HG03066 (cell line): Measurements from ENCODE around the gene PILRA.
"Not testable (repeated sequence)": the region's sequence is repeated elsewhere in the genome, so short reads cannot be mapped to it uniquely, and the experiment has no call there.

Experiments
- ATAC-seq: cut with Tn5 transposase; IDR thresholded peaks from one replicate; pipeline ENCODE4 v1.9.1; 2021; ENCODE audit warnings: low read depth; ENCODE audit not compliant: unreplicated experiment

Gene PILRA

GRCh38 chr7:100432621-100433275, 59.5 kb downstream of the PILRA start:
- no peak for ATAC-seq

GRCh38 chr7:100433276-100433591, 59.9 kb downstream of the PILRA start:
- no peak for ATAC-seq

GRCh38 chr7:100433592-100434296, 60.5 kb downstream of the PILRA start:
- no peak for ATAC-seq

GRCh38 chr7:100434297-100435144, 61.2 kb downstream of the PILRA start:
- ATAC-seq, result no peak

- peak; percentile 30 for ATAC-seq
Measured at GRCh38 chr7:100435401-100436304, 62.4 kb downstream of the PILRA start.

GRCh38 chr7:100437150-100438100, 64.1 kb downstream of the PILRA start:
- no peak for ATAC-seq

- no peak for ATAC-seq
Measured at GRCh38 chr7:100438172-100438571, 64.9 kb downstream of the PILRA start.

GRCh38 chr7:100438731-100439130, 65.4 kb downstream of the PILRA start:
- ATAC-seq, result not testable (repeated sequence)

GRCh38 chr7:100439244-100439643, 66.0 kb downstream of the PILRA start:
- ATAC-seq, result not testable (repeated sequence)

- no peak for ATAC-seq
Measured at GRCh38 chr7:100441641-100442535, 68.6 kb downstream of the PILRA start.

- no peak for ATAC-seq
Measured at GRCh38 chr7:100443096-100443840, 70.0 kb downstream of the PILRA start.

GRCh38 chr7:100444311-100445278, 71.3 kb downstream of the PILRA start:
- no peak for ATAC-seq

GRCh38 chr7:100446040-100446439, 72.8 kb downstream of the PILRA start:
- ATAC-seq, result no peak

- not testable (repeated sequence) for ATAC-seq
Measured at GRCh38 chr7:100447363-100447762, 74.1 kb downstream of the PILRA start.

- no peak for ATAC-seq
Measured at GRCh38 chr7:100449190-100449795, 76.0 kb downstream of the PILRA start.
